ENCODE measurements around the gene PIM2. TPM values are rescaled to one million over a fixed set of nuclear protein-coding genes. Genes with fewer than 3 reads are reported as not detected.
A peak's percentile ranks its signal among the peaks of the same experiment; 100 is the strongest.

The PIM2 gene
- total and polyA plus RNA-seq, 2 of the 13 experiments (the other 11 are each of a cell fraction or from before 2014, with no cell fraction given), result 14.4 to 15.8 TPM

- TF ChIP-seq MLLT10 (CRISPR knock-in tag; IDR thresholded peaks at IDR 0.05) (no peak), ZNF776 (CRISPR knock-in tag; IDR thresholded peaks at IDR 0.05) (no peak), CAMTA2 (CRISPR knock-in tag; IDR thresholded peaks at IDR 0.05; ENCODE audit: borderline replicate concordance) (no peak), MXD1 (CRISPR knock-in tag; IDR thresholded peaks at IDR 0.05) (no peak), EP300 (IDR thresholded peaks at IDR 0.05; ENCODE audit: low read depth in 2 of 2, low read length in 2 of 2) (no peak; a peak in 1 of 4 replicates), EP300 (CRISPR knock-in tag; IDR thresholded peaks at IDR 0.05; ENCODE audit: borderline replicate concordance) (no peak), POLR2G (IDR thresholded peaks at IDR 0.05; ENCODE audit: low read depth, low read length) (peak; percentile 49; the same call in 1 of the 2 replicates), CBX1 (IDR thresholded peaks at IDR 0.05; ENCODE audit: low read depth) (no peak), ZNF687 (CRISPR knock-in tag; IDR thresholded peaks at IDR 0.05) (peak; percentile 38), JUNB (CRISPR knock-in tag; IDR thresholded peaks at IDR 0.05; ENCODE audit: borderline replicate concordance) (no peak), STAG1 (CRISPR knock-in tag; IDR thresholded peaks at IDR 0.05) (no peak), ZNF383 (CRISPR knock-in tag; IDR thresholded peaks at IDR 0.05; ENCODE audit: borderline replicate concordance) (no peak), ZNF552 (CRISPR knock-in tag; IDR thresholded peaks at IDR 0.05; ENCODE audit: borderline replicate concordance) (no peak), ZNF768 (CRISPR knock-in tag; IDR thresholded peaks at IDR 0.05) (no peak), HCFC1 (IDR thresholded peaks at IDR 0.05; ENCODE audit: low read depth, low read length) (no peak), MTF2 (CRISPR knock-in tag; IDR thresholded peaks at IDR 0.05; ENCODE audit: borderline replicate concordance) (no peak)
- TF ChIP-seq, protein P1, sequence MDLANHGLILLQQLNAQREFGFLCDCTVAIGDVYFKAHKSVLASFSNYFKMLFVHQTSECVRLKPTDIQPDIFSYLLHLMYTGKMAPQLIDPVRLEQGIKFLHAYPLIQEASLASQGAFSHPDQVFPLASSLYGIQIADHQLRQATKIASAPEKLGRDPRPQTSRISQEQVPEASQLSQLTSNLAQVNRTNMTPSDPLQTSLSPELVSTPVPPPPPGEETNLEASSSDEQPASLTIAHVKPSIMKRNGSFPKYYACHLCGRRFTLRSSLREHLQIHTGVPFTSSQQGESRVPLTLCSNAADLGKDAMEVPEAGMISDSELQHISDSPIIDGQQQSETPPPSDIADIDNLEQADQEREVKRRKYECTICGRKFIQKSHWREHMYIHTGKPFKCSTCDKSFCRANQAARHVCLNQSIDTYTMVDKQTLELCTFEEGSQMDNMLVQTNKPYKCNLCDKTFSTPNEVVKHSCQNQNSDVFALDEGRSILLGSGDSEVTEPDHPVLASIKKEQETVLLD (CRISPR knock-in tag; IDR thresholded peaks at IDR 0.05; ENCODE audit: low read depth), result no peak
- TF ChIP-seq, protein P2, sequence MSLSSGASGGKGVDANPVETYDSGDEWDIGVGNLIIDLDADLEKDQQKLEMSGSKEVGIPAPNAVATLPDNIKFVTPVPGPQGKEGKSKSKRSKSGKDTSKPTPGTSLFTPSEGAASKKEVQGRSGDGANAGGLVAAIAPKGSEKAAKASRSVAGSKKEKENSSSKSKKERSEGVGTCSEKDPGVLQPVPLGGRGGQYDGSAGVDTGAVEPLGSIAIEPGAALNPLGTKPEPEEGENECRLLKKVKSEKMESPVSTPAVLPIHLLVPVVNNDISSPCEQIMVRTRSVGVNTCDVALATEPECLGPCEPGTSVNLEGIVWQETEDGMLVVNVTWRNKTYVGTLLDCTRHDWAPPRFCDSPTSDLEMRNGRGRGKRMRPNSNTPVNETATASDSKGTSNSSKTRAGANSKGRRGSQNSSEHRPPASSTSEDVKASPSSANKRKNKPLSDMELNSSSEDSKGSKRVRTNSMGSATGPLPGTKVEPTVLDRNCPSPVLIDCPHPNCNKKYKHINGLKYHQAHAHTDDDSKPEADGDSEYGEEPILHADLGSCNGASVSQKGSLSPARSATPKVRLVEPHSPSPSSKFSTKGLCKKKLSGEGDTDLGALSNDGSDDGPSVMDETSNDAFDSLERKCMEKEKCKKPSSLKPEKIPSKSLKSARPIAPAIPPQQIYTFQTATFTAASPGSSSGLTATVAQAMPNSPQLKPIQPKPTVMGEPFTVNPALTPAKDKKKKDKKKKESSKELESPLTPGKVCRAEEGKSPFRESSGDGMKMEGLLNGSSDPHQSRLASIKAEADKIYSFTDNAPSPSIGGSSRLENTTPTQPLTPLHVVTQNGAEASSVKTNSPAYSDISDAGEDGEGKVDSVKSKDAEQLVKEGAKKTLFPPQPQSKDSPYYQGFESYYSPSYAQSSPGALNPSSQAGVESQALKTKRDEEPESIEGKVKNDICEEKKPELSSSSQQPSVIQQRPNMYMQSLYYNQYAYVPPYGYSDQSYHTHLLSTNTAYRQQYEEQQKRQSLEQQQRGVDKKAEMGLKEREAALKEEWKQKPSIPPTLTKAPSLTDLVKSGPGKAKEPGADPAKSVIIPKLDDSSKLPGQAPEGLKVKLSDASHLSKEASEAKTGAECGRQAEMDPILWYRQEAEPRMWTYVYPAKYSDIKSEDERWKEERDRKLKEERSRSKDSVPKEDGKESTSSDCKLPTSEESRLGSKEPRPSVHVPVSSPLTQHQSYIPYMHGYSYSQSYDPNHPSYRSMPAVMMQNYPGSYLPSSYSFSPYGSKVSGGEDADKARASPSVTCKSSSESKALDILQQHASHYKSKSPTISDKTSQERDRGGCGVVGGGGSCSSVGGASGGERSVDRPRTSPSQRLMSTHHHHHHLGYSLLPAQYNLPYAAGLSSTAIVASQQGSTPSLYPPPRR (CRISPR knock-in tag; IDR thresholded peaks at IDR 0.05; ENCODE audit: borderline replicate concordance), result no peak
Measured at GRCh38 chrX:48957827-48958634, 39.2 kb upstream of the PIM2 start (continued).

Data from HepG2 (cell line).